HepG2 (cell line): ENCODE results near the gene LGALS16.

ENCODE experiments used
- BCL6 ChIP-seq: IDR thresholded peaks from 2 replicates; pipeline ENCODE4 v1.6.1; 2016; ENCODE audit warnings: missing genetic modification reagents, missing compliant biosample characterization
- CTCF ChIP-seq: sonication (generic); formaldehyde crosslinking; IDR thresholded peaks from 2 replicates; pipeline ENCODE4 v1.5.0; 2020; ENCODE audit warnings: mild to moderate bottlenecking, missing genetic modification reagents, moderate library complexity
- JUN ChIP-seq: sonication (generic); formaldehyde crosslinking; IDR thresholded peaks from 2 replicates; pipeline ENCODE4 v1.4.0; 2020; ENCODE audit warnings: mild to moderate bottlenecking, missing genetic modification reagents
- PPARG ChIP-seq: conservative IDR thresholded peaks from 2 replicates; pipeline ENCODE4 v1.6.1; 2016; ENCODE audit warnings: missing biosample characterization, missing genetic modification reagents
- ZNF639 ChIP-seq: conservative IDR thresholded peaks from 2 replicates; pipeline ENCODE4 v1.6.1; 2018; ENCODE audit warnings: missing genetic modification reagents

- TF ChIP-seq BCL6 (CRISPR knock-in tag) (no peak), JUN (CRISPR knock-in tag) (no peak), PPARG (no peak), CTCF (CRISPR knock-in tag) (no peak), ZNF639 (no peak)
Measured at GRCh38 chr19:39655613-39656012, at the start of gene LGALS16.
